Hepatocyte (in vitro differentiated cells): Measurements from ENCODE around the gene NUCKS1. TPM values are rescaled to one million over a fixed set of nuclear protein-coding genes. Genes with fewer than 3 reads are reported as not detected.

Source experiments
- DNase-seq: peaks from one replicate; pipeline ENCODE4 v3.0.0-alpha.2; 2016; ENCODE audit warnings: low spot score
- H2AFZ ChIP-seq: fragments of 200-600 bp; sonication (generic); 2 replicates; pipeline ENCODE4 v1.6.0; 2016; ENCODE audit warnings: antibody characterized with exemption, mild to moderate bottlenecking
- H3K27ac ChIP-seq: fragments of 200-600 bp; sonication (generic); 2 replicates; pipeline ENCODE4 v1.5.1; 2016; ENCODE audit warnings: mild to moderate bottlenecking
- H3K27me3 ChIP-seq: fragments of 200-600 bp; sonication (generic); 2 replicates; pipeline ENCODE4 v1.6.1; 2016
- H3K36me3 ChIP-seq: fragments of 200-600 bp; sonication (generic); replicated peaks from 2 replicates; pipeline ENCODE4 v1.5.1; 2016; ENCODE audit warnings: low read depth; ENCODE audit not compliant: insufficient read depth
- H3K4me1 ChIP-seq: fragments of 200-600 bp; sonication (generic); 2 replicates; pipeline ENCODE4 v1.5.1; 2016; ENCODE audit warnings: mild to moderate bottlenecking, moderate library complexity; ENCODE audit not compliant: insufficient read depth
- H3K4me2 ChIP-seq: fragments of 200-600 bp; sonication (generic); 2 replicates; pipeline ENCODE4 v1.6.0; 2016
- H3K4me3 ChIP-seq: fragments of 200-600 bp; sonication (generic); 2 replicates; pipeline ENCODE4 v1.5.1; 2016; ENCODE audit warnings: mild to moderate bottlenecking
- H3K79me2 ChIP-seq: fragments of 200-600 bp; sonication (generic); 2 replicates; pipeline ENCODE4 v1.6.0; 2017; ENCODE audit warnings: mild to moderate bottlenecking
- H3K9me2 ChIP-seq: fragments of 200-600 bp; sonication (generic); replicated peaks from 2 replicates; pipeline ENCODE4 v1.6.0; 2017; ENCODE audit warnings: mild to moderate bottlenecking; ENCODE audit not compliant: insufficient read depth
- H3K9me3 ChIP-seq: fragments of 200-600 bp; sonication (generic); 2 replicates; pipeline ENCODE4 v1.5.1; 2016; ENCODE audit warnings: low read depth, mild to moderate bottlenecking
- H4K20me1 ChIP-seq: fragments of 200-600 bp; sonication (generic); 2 replicates; pipeline ENCODE4 v1.6.0; 2016; ENCODE audit warnings: mild to moderate bottlenecking; ENCODE audit not compliant: insufficient read depth, poor library complexity, severe bottlenecking
- CTCF ChIP-seq: fragments of 200-600 bp; sonication (generic); IDR thresholded peaks from 2 replicates; pipeline ENCODE4 v1.5.1; 2016; ENCODE audit warnings: antibody characterized with exemption, mild to moderate bottlenecking; ENCODE audit not compliant: poor library complexity
- EZH2 ChIP-seq: fragments of 200-600 bp; sonication (generic); IDR thresholded peaks from 2 replicates; pipeline ENCODE4 v1.6.1; 2016; ENCODE audit warnings: antibody characterized with exemption, mild to moderate bottlenecking, borderline replicate concordance
- EZH2phosphoT487 ChIP-seq: fragments of 200-600 bp; sonication (generic); IDR thresholded peaks from one replicate; pipeline ENCODE4 v1.6.1; 2018; ENCODE audit warnings: antibody characterized with exemption, mild to moderate bottlenecking, low read depth, moderate library complexity; ENCODE audit not compliant: unreplicated experiment, severe bottlenecking
- WGBS: methylation state at CpG from one replicate; pipeline ENCODE4 v1.1.6; 2016; ENCODE audit warnings: low lambda C conversion rate; ENCODE audit errors: missing lambda C conversion rate; 5-methylcytosine and 5-hydroxymethylcytosine counted together
- polyA plus RNA-seq: library from polyadenylated mRNA; unstranded; fragments of >200 nt; fragmentation: Nextera tagmentation; extraction: Ambion mirVana; gene quantifications from 2 replicates; pipeline ENCODE4 v1.2.1, GENCODE V29; 2016
- total RNA-seq: library from RNA; depleted of rRNA; stranded (reverse); fragments of >200 nt; gene quantifications from 2 replicates; pipeline ENCODE4 v1.2.3, GENCODE V29; 2014

NUCKS1 gene
- total and polyA plus RNA-seq, 2 experiments from 2014 or later: 28.4 to 143 TPM

GRCh38 chr1:205700865-205701401 lies 49.0 kb downstream of the NUCKS1 start:
- H3K4me1 ChIP-seq: peaks cover 7% of the 10 kb centered on the region
- no peaks in the 10 kb centered on the region for H4K20me1 ChIP-seq
- no peaks in the 10 kb centered on the region for H3K36me3 ChIP-seq
- no peaks in the 10 kb centered on the region for H3K9me3 ChIP-seq
- no peak overlapping the region for H3K4me2 ChIP-seq
- H3K79me2 ChIP-seq: no peaks in the 10 kb centered on the region
- H3K27me3 ChIP-seq: no peaks in the 10 kb centered on the region
- H3K27ac ChIP-seq: no peak overlapping the region
- whole genome bisulfite sequencing: 40% methylated on average over 2 of the region's 2 CpGs
- TF ChIP-seq EZH2phosphoT487: no peak
- no peak for TF ChIP-seq EZH2
- TF ChIP-seq CTCF: no peak
- H2AFZ ChIP-seq: no peak overlapping the region
- DNase-seq: no peak
- no peaks in the 10 kb centered on the region for H3K9me2 ChIP-seq
- H3K4me3 ChIP-seq: no peak overlapping the region

GRCh38 chr1:205699416-205699815 lies 50.6 kb downstream of the NUCKS1 start:
- Histone ChIP-seq H3K79me2 (no peaks in the 10 kb centered on the region), H3K4me1 (peaks cover 7% of the 10 kb centered on the region), H4K20me1 (no peaks in the 10 kb centered on the region), H2AFZ (no peak overlapping the region), H3K27me3 (no peaks in the 10 kb centered on the region), H3K9me2 (no peaks in the 10 kb centered on the region), H3K27ac (no peak overlapping the region), H3K4me2 (no peak overlapping the region), H3K4me3 (no peak overlapping the region), H3K36me3 (no peaks in the 10 kb centered on the region), H3K9me3 (no peaks in the 10 kb centered on the region)
- no peak for DNase-seq
- TF ChIP-seq EZH2 (no peak), CTCF (no peak), EZH2phosphoT487 (no peak)
- WGBS: 91% methylated on average over 4 of the region's 4 CpGs

GRCh38 chr1:205698921-205699320 lies 51.1 kb downstream of the NUCKS1 start:
- 81% methylated on average over 4 of the region's 4 CpGs for WGBS
- H3K4me3 ChIP-seq: no peak overlapping the region
- no peak overlapping the region for H3K27ac ChIP-seq
- no peaks in the 10 kb centered on the region for H3K9me3 ChIP-seq
- no peak overlapping the region for H2AFZ ChIP-seq
- H3K4me1 ChIP-seq: peaks cover 7% of the 10 kb centered on the region
- H3K79me2 ChIP-seq: no peaks in the 10 kb centered on the region
- TF ChIP-seq CTCF: no peak
- no peak for TF ChIP-seq EZH2
- no peaks in the 10 kb centered on the region for H3K36me3 ChIP-seq
- no peaks in the 10 kb centered on the region for H3K27me3 ChIP-seq
- no peak for DNase-seq
- H4K20me1 ChIP-seq: no peaks in the 10 kb centered on the region
- H3K9me2 ChIP-seq: no peaks in the 10 kb centered on the region
- H3K4me2 ChIP-seq: no peak overlapping the region
